22Rv1 (cell line): Measurements from ENCODE around the gene RALGPS1.

Experiments
- CTCF ChIP-seq: fragments of 450-650 bp; IDR thresholded peaks from 2 replicates; pipeline ENCODE4 v1.5.1; 2017; ENCODE audit warnings: mild to moderate bottlenecking
- ZFX ChIP-seq: fragments of 450-650 bp; IDR thresholded peaks from 2 replicates; pipeline ENCODE4 v1.6.1; 2017; ENCODE audit warnings: antibody characterized with exemption, borderline replicate concordance

DNA sequence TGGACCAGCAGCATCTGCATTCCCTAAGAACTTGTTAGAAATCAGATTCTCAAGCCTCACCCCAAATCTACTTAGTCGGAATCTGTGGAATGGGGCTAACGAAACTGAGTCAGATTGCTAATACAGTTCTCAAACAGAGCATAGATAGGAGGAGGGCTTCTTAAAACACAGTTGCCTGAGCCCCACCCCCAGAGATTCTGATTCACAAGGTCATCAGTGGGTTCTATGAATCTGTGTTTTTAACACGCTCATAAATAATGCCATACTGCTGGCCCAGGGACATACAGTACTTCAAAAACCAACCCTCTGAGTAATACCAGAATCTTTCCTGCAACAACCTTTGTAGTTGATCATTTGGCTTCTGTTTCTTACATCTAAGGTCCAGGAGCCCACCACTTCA is 317.1 kb downstream of the RALGPS1 start:
- TF ChIP-seq CTCF: no peak
- no peak for TF ChIP-seq ZFX
